Measurements from ENCODE around the gene TNS3. TPM values are rescaled to one million over a fixed set of nuclear protein-coding genes. Genes with fewer than 3 reads are reported as not detected.

Gene TNS3
- total and polyA plus RNA-seq, 2 of the 13 experiments (the other 11 are each of a cell fraction or from before 2014, with no cell fraction given), result 52.9 to 55.7 TPM

DNA sequence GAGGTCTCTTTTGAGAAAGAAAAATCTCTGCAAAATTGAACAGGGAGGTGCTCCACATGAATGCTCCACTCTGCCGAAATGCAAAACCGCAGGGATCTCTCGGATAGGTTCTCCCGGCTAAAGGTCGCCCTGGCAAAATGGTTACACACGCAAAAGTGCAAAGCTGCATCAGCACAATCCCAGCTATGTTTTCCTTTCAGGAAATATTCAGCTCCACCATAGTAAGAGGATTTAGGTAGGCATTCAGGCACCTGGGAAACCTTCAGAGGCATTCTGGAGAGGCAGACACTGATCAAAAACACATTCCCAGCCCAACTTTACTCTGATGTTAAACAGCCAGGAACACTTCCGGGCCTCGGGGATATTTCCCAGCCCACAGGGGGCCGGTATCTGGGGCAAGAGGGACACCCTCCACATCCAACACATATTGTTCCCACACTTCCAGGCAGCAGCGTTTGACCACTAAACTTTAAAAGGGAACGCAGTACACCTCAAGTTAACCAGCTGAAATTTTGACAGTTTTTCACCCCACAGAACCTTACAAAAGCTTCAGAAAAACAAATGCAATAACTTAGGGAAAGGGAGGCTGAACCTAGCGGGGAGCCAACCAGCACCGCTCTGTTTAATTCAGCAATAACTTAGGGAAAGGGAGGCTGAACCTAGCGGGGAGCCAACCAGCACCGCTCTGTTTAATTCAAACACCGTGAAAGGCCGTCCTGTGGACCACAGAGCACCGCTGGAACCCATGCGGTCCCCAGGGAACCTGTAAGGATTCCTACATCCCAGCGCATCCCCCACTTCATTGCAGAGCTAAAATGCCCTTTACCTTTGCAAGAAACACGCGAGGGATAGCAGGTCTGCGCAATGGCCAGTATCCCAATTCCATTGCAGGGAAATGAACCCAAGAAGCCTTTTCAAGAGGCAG is 45.9 kb downstream of the TNS3 start (continued):
- TF ChIP-seq, protein P1, sequence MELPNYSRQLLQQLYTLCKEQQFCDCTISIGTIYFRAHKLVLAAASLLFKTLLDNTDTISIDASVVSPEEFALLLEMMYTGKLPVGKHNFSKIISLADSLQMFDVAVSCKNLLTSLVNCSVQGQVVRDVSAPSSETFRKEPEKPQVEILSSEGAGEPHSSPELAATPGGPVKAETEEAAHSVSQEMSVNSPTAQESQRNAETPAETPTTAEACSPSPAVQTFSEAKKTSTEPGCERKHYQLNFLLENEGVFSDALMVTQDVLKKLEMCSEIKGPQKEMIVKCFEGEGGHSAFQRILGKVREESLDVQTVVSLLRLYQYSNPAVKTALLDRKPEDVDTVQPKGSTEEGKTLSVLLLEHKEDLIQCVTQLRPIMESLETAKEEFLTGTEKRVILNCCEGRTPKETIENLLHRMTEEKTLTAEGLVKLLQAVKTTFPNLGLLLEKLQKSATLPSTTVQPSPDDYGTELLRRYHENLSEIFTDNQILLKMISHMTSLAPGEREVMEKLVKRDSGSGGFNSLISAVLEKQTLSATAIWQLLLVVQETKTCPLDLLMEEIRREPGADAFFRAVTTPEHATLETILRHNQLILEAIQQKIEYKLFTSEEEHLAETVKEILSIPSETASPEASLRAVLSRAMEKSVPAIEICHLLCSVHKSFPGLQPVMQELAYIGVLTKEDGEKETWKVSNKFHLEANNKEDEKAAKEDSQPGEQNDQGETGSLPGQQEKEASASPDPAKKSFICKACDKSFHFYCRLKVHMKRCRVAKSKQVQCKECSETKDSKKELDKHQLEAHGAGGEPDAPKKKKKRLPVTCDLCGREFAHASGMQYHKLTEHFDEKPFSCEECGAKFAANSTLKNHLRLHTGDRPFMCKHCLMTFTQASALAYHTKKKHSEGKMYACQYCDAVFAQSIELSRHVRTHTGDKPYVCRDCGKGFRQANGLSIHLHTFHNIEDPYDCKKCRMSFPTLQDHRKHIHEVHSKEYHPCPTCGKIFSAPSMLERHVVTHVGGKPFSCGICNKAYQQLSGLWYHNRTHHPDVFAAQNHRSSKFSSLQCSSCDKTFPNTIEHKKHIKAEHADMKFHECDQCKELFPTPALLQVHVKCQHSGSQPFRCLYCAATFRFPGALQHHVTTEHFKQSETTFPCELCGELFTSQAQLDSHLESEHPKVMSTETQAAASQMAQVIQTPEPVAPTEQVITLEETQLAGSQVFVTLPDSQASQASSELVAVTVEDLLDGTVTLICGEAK (IDR thresholded peaks at IDR 0.05), result no peak
- TF ChIP-seq, protein P1 (CRISPR knock-in tag; IDR thresholded peaks at IDR 0.05), result 0 out of 2 replicates have a peak, but pooled peaks have one; percentile 11
- TF ChIP-seq PPARG (CRISPR knock-in tag; conservative IDR thresholded peaks at IDR 0.05) (peak; percentile 21; the same call in 1 of the 2 replicates), ZNF121 (CRISPR knock-in tag; IDR thresholded peaks at IDR 0.05) (no peak), ZNF543 (CRISPR knock-in tag; IDR thresholded peaks at IDR 0.05) (no peak), LCORL (IDR thresholded peaks at IDR 0.05) (no peak), LCORL (CRISPR knock-in tag; IDR thresholded peaks at IDR 0.05) (peak; percentile 38)
- TF ChIP-seq, protein P2, sequence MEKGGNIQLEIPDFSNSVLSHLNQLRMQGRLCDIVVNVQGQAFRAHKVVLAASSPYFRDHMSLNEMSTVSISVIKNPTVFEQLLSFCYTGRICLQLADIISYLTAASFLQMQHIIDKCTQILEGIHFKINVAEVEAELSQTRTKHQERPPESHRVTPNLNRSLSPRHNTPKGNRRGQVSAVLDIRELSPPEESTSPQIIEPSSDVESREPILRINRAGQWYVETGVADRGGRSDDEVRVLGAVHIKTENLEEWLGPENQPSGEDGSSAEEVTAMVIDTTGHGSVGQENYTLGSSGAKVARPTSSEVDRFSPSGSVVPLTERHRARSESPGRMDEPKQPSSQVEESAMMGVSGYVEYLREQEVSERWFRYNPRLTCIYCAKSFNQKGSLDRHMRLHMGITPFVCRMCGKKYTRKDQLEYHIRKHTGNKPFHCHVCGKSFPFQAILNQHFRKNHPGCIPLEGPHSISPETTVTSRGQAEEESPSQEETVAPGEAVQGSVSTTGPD (CRISPR knock-in tag; IDR thresholded peaks at IDR 0.05), result 0 out of 2 replicates have a peak, but pooled peaks have one; percentile 38
- TF ChIP-seq, protein P3, sequence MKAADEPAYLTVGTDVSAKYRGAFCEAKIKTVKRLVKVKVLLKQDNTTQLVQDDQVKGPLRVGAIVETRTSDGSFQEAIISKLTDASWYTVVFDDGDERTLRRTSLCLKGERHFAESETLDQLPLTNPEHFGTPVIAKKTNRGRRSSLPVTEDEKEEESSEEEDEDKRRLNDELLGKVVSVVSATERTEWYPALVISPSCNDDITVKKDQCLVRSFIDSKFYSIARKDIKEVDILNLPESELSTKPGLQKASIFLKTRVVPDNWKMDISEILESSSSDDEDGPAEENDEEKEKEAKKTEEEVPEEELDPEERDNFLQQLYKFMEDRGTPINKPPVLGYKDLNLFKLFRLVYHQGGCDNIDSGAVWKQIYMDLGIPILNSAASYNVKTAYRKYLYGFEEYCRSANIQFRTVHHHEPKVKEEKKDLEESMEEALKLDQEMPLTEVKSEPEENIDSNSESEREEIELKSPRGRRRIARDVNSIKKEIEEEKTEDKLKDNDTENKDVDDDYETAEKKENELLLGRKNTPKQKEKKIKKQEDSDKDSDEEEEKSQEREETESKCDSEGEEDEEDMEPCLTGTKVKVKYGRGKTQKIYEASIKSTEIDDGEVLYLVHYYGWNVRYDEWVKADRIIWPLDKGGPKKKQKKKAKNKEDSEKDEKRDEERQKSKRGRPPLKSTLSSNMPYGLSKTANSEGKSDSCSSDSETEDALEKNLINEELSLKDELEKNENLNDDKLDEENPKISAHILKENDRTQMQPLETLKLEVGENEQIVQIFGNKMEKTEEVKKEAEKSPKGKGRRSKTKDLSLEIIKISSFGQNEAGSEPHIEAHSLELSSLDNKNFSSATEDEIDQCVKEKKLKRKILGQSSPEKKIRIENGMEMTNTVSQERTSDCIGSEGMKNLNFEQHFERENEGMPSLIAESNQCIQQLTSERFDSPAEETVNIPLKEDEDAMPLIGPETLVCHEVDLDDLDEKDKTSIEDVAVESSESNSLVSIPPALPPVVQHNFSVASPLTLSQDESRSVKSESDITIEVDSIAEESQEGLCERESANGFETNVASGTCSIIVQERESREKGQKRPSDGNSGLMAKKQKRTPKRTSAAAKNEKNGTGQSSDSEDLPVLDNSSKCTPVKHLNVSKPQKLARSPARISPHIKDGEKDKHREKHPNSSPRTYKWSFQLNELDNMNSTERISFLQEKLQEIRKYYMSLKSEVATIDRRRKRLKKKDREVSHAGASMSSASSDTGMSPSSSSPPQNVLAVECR (CRISPR knock-in tag; IDR thresholded peaks at IDR 0.05; ENCODE audit: borderline replicate concordance), result peak; percentile 55; the same call in 1 of the 2 replicates

Data from HepG2 (cell line).